GM23248 (cell line): ENCODE measurements around the gene ACOT11.

ENCODE experiments used
- EZH2 ChIP-seq: fragments of 200-600 bp; sonication (generic); IDR thresholded peaks from 2 replicates; pipeline ENCODE4 v1.6.1; 2018; ENCODE audit warnings: antibody characterized with exemption, mild to moderate bottlenecking; ENCODE audit not compliant: insufficient read depth, poor library complexity, severe bottlenecking
- EZH2phosphoT487 ChIP-seq: fragments of 200-600 bp; sonication (generic); IDR thresholded peaks from 2 replicates; pipeline ENCODE4 v1.6.1; 2018; ENCODE audit warnings: antibody characterized with exemption, moderate library complexity, mild to moderate bottlenecking, low read depth; ENCODE audit not compliant: insufficient read depth

DNA sequence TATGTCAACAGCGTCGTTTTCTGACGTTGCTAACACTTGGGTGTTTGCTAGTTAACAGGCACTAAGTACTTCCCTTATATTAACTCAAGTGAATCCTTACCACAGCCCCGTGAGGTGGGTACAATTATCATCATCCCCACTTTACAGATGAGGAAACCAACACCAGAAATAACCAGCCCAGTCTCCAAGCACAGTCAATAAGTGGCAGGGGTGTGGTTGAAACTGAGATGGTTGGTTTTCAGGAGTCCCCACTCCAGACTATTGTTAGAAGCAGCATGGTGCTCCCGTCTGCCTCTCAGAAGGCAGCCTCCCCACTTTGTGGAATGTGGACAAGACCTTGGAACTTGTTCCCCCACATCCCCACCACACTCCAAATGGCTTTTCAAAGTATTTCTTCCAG is 45.7 kb upstream of the ACOT11 start:
- TF ChIP-seq EZH2 (no peak), EZH2phosphoT487 (no peak)
